HepG2 (cell line): ENCODE measurements around the gene EPHA4. TPM values are rescaled to one million over a fixed set of nuclear protein-coding genes. Genes with fewer than 3 reads are reported as not detected.

Experiments
- ATAC-seq: fragments of 200-7000 bp; cut with Tn5 transposase; 3 replicates; pipeline ENCODE4 v1.9.1; 2020; ENCODE audit warnings: mild to moderate bottlenecking, moderate library complexity
- BruUV-seq: library from RNA; stranded (reverse); fragments of 400-500 nt; replicated peaks from 2 replicates; lab custom pipeline; 2021; lab: Mats Ljungman, UMichigan
- CTCF ChIA-PET: fragments of 300-600 bp; formaldehyde crosslinking; extraction: SDS; loops from one replicate; lab custom pipeline; 2021; ENCODE audit warnings: low total read pairs, inconsistent platforms, low intra/inter-chr PET ratio; lab: Yijun Ruan, JAX
- POLR2A ChIA-PET: fragments of 350-600 bp; sonication (Branson Sonifier 250); formaldehyde crosslinking; loops from one replicate; lab custom pipeline; 2020; ENCODE audit warnings: antibody characterized with exemption, inconsistent platforms; lab: Yijun Ruan, JAX
- DNase-seq: peaks from one replicate; pipeline ENCODE4 v3.0.0-alpha.2; 2015; ENCODE audit warnings: low spot score
- FAIRE-seq: peaks from 3 replicates; lab custom pipeline; 2011; peaks lifted over from hg19 to GRCh38; lab: Jason Lieb, UNC
- H2AFZ ChIP-seq: one replicate; pipeline ENCODE4 v1.6.1; 2011; ENCODE audit warnings: low read length, inconsistent platforms
- H3K27ac ChIP-seq: fragments of 300-600 bp; 3 replicates; pipeline ENCODE4 v1.8.0; 2011; ENCODE audit warnings: mixed run types, mild to moderate bottlenecking, mixed read lengths, low read length, inconsistent platforms; ENCODE audit not compliant: insufficient read depth; ENCODE audit errors: extremely low read length
- H3K27me3 ChIP-seq, 2 experiments: fragments of 200-600 bp in 1 of 2; 2 replicates in 1 of 2; 3 replicates in 1 of 2; pipeline versions ENCODE4 v1.6.0 to v1.8.0; 2011; ENCODE audit warnings: low read length in 2 of 2, mild to moderate bottlenecking in 2 of 2, moderate library complexity in 2 of 2, inconsistent platforms in 1 of 2; ENCODE audit not compliant: insufficient read depth in 2 of 2, control insufficient read depth in 1 of 2
- H3K36me3 ChIP-seq, 2 experiments: fragments of 200-600 bp in 1 of 2; replicated peaks in 1 of 2; 2 replicates in 1 of 2; 3 replicates in 1 of 2; pipeline versions ENCODE4 v1.5.1 to v1.8.0; 2011; ENCODE audit warnings: low read length in 2 of 2, inconsistent platforms in 1 of 2; ENCODE audit not compliant: insufficient read depth in 2 of 2, control insufficient read depth in 1 of 2
- H3K4me1 ChIP-seq: 2 replicates; pipeline ENCODE4 v1.5.1; 2012; ENCODE audit warnings: low read length, inconsistent platforms; ENCODE audit not compliant: insufficient read depth
- H3K4me2 ChIP-seq: 2 replicates; pipeline ENCODE4 v1.6.0; 2011; ENCODE audit warnings: low read depth, low read length, inconsistent platforms
- H3K4me3 ChIP-seq, 3 experiments: fragments of 200-600 bp in 1 of 3; sonication (generic), shearing (Covaris generic) in 1 of 3; replicated peaks in 1 of 3; 2 replicates each; pipeline ENCODE4 v1.5.1; 2011 to 2016; ENCODE audit warnings: low read length in 3 of 3, inconsistent platforms in 2 of 3, low read depth in 2 of 3, mild to moderate bottlenecking in 2 of 3, control low read depth in 1 of 3, mixed read lengths in 1 of 3; ENCODE audit not compliant: insufficient read depth in 1 of 3
- H3K79me2 ChIP-seq: one replicate; pipeline ENCODE4 v1.6.1; 2011; ENCODE audit warnings: low read length, inconsistent platforms; ENCODE audit not compliant: insufficient read depth
- H3K9ac ChIP-seq: 2 replicates; pipeline ENCODE4 v1.6.0; 2011; ENCODE audit warnings: mild to moderate bottlenecking, low read depth, low read length, inconsistent platforms; ENCODE audit not compliant: insufficient read depth
- H3K9me3 ChIP-seq: 2 replicates; pipeline ENCODE4 v1.5.1; 2012; ENCODE audit warnings: mild to moderate bottlenecking, low read length
- H4K20me1 ChIP-seq: 2 replicates; pipeline ENCODE4 v1.6.0; 2011; ENCODE audit warnings: inconsistent platforms, mild to moderate bottlenecking, low read length, moderate library complexity; ENCODE audit not compliant: insufficient read depth
- ARID3A ChIP-seq: IDR thresholded peaks from 2 replicates; pipeline ENCODE4 v1.6.1; 2012; ENCODE audit warnings: low read depth, low read length, improper control_type of control experiment
- ARID4A ChIP-seq: sonication (generic); formaldehyde crosslinking; IDR thresholded peaks from 2 replicates; pipeline ENCODE4 v1.5.0; 2020; ENCODE audit warnings: mild to moderate bottlenecking, missing genetic modification reagents, borderline replicate concordance
- EP300 ChIP-seq, 3 experiments: sonication (generic) in 1 of 3; formaldehyde crosslinking in 1 of 3; IDR thresholded peaks; 2 replicates each; pipeline versions ENCODE4 v1.5.1 to v1.6.1; 2011 to 2020; ENCODE audit warnings: low read depth in 2 of 3, low read length in 2 of 3, borderline replicate concordance in 1 of 3, improper control_type of control experiment in 1 of 3, mild to moderate bottlenecking in 1 of 3, missing genetic modification reagents in 1 of 3, moderate library complexity in 1 of 3
- EZH2 ChIP-seq: conservative IDR thresholded peaks from 2 replicates; pipeline ENCODE4 v1.6.1; 2012; ENCODE audit warnings: mild to moderate bottlenecking, low read depth, low read length, moderate library complexity
- JUN ChIP-seq: sonication (generic); formaldehyde crosslinking; IDR thresholded peaks from 2 replicates; pipeline ENCODE4 v1.4.0; 2020; ENCODE audit warnings: mild to moderate bottlenecking, missing genetic modification reagents
- MAFK ChIP-seq, 2 experiments: IDR thresholded peaks in 1 of 2; conservative IDR thresholded peaks in 1 of 2; 2 replicates each; pipeline ENCODE4 v1.6.1; 2011; ENCODE audit warnings: improper control_type of control experiment in 2 of 2, low read length in 2 of 2
- NFE2L1 ChIP-seq: sonication (generic); formaldehyde crosslinking; IDR thresholded peaks from 2 replicates; pipeline ENCODE4 v1.4.0; 2020; ENCODE audit warnings: missing genetic modification reagents, mild to moderate bottlenecking, borderline replicate concordance
- NFKB2 ChIP-seq: sonication (generic); formaldehyde crosslinking; IDR thresholded peaks from 2 replicates; pipeline ENCODE4 v1.4.0; 2020; ENCODE audit warnings: missing genetic modification reagents, borderline replicate concordance
- SIN3B ChIP-seq: fragments of 150-350 bp; IDR thresholded peaks from 2 replicates; pipeline ENCODE4 v1.6.1; 2014; ENCODE audit warnings: low read length
- TERF1 ChIP-seq: sonication (generic); formaldehyde crosslinking; IDR thresholded peaks from 2 replicates; pipeline ENCODE4 v1.8.0; 2022; ENCODE audit warnings: mild to moderate bottlenecking, missing genetic modification reagents, moderate library complexity
- ZNF670 ChIP-seq: sonication (generic); formaldehyde crosslinking; IDR thresholded peaks from 2 replicates; pipeline ENCODE4 v1.8.0; 2022; ENCODE audit warnings: mild to moderate bottlenecking, missing genetic modification reagents, borderline replicate concordance
- ZNF691 ChIP-seq: sonication (generic); formaldehyde crosslinking; IDR thresholded peaks from 2 replicates; pipeline ENCODE4 v1.4.0; 2020; ENCODE audit warnings: missing genetic modification reagents, low read depth, mild to moderate bottlenecking, borderline replicate concordance
- ZNF768 ChIP-seq: sonication (generic); formaldehyde crosslinking; IDR thresholded peaks from 2 replicates; pipeline ENCODE4 v1.4.0; 2020; ENCODE audit warnings: missing genetic modification reagents
- WGBS: methylation state at CpG from one replicate; pipeline ENCODE4 v1.1.6; 2017; ENCODE audit warnings: low lambda C conversion rate; 5-methylcytosine and 5-hydroxymethylcytosine counted together
- in situ Hi-C: cut with HindIII; loops from 2 replicates; pipeline ENCODE4 v1.10.0; 2017; ENCODE audit warnings: low pct_unique_long_range_greater_than_20kb; ENCODE audit not compliant: extremely low pct_ligation_motif_present
- intact Hi-C: fragments of 100-400 bp; cut with micrococcal nuclease; formaldehyde crosslinking; loops from one replicate; pipeline ENCODE4 v1.10.0; 2022; ENCODE audit not compliant: unreplicated experiment
- polyA plus RNA-seq, 8 experiments: library from polyadenylated mRNA; depleted of rRNA in 3 of 8; stranded (reverse) in 7 of 8; unstranded in 1 of 8; fragments of >200 nt; fragmentation: Illumina TruSeq in 4 of 8; extraction: Trizol in 4 of 8; gene quantifications; 2 replicates each; pipeline versions ENCODE4 v1.2.1 to v1.2.3, GENCODE V29; 2011 to 2016; ENCODE audit warnings: low read depth in 4 of 8, missing spikeins in 1 of 8, mixed read lengths in 1 of 8; ENCODE audit not compliant: insufficient read depth in 1 of 8
- total RNA-seq, 5 experiments: library from RNA; depleted of rRNA; stranded (reverse); fragments of >200 nt; fragmentation: Illumina TruSeq; extraction: Trizol; gene quantifications; 2 replicates each; pipeline ENCODE4 v1.2.3, GENCODE V29; 2016; ENCODE audit warnings: low read depth in 1 of 5

Gene EPHA4
- total and polyA plus RNA-seq, 2 of the 13 experiments (the other 11 are each of a cell fraction or from before 2014, with no cell fraction given): not detected

- in situ Hi-C loops (no loop called here), intact Hi-C loops (no loop called here)
- Histone ChIP-seq H2AFZ (no peak overlapping the region), H3K27me3 (peaks cover 0 to 18% of the 10 kb centered on the region in 2 experiments; a peak in 3 of 5 replicates), H3K4me1 (no peaks in the 10 kb centered on the region), H3K36me3 (no peaks in the 10 kb centered on the region), H3K79me2 (no peaks in the 10 kb centered on the region), H3K9me3 (no peaks in the 10 kb centered on the region), H3K27ac (no peak overlapping the region), H3K9ac (no peak overlapping the region), H3K4me2 (no peak overlapping the region), H4K20me1 (no peaks in the 10 kb centered on the region), H3K4me3 (no peak overlapping the region)
- FAIRE-seq: no peak
- 37% methylated on average over 10 of the region's 10 CpGs for WGBS
- no peak for ATAC-seq
- BruUV-seq: no TSS peak
- CTCF ChIA-PET: no interaction called here
- no peak for DNase-seq
- POLR2A ChIA-PET: no interaction called here
- no peak for TF ChIP-seq ARID3A
- no peak for TF ChIP-seq ZNF670 (CRISPR knock-in tag)
- TF ChIP-seq SIN3B: no peak
- no peak for TF ChIP-seq JUN (CRISPR knock-in tag)
- TF ChIP-seq ARID4A: no peak
- no peak for TF ChIP-seq EZH2
- no peak for TF ChIP-seq EP300 (IDR thresholded peaks at IDR 0.05; ENCODE audit: low read depth in 2 of 2, low read length in 2 of 2)
- no peak for TF ChIP-seq EP300 (CRISPR knock-in tag; IDR thresholded peaks at IDR 0.05; ENCODE audit: borderline replicate concordance)
- no peak for TF ChIP-seq ZNF691 (CRISPR knock-in tag)
- TF ChIP-seq NFKB2 (CRISPR knock-in tag): no peak
- no peak for TF ChIP-seq MAFK (conservative IDR thresholded peaks at IDR 0.05 in 1 of 2, IDR thresholded peaks at IDR 0.05 in 1 of 2; ENCODE audit: low read length in 2 of 2)
- no peak for TF ChIP-seq TERF1 (CRISPR knock-in tag)
- no peak for TF ChIP-seq NFE2L1 (CRISPR knock-in tag)
- no peak for TF ChIP-seq ZNF768 (CRISPR knock-in tag)
Measured at GRCh38 chr2:221529943-221530652, 42.0 kb downstream of the EPHA4 start.
